HCT116 (cell line): ENCODE data around the gene TM4SF4. TPM values are rescaled to one million over a fixed set of nuclear protein-coding genes. Genes with fewer than 3 reads are reported as not detected.
A peak's percentile ranks its signal among the peaks of the same experiment; 100 is the strongest.

ENCODE experiments used
- ATAC-seq: fragments of 200-7000 bp; cut with Tn5 transposase; 2 replicates; pipeline ENCODE4 v1.9.1; 2020; ENCODE audit warnings: mild to moderate bottlenecking, moderate library complexity
- BruUV-seq: library from RNA; stranded (reverse); fragments of 400-500 nt; replicated peaks from 2 replicates; lab custom pipeline; 2021; lab: Mats Ljungman, UMichigan
- CTCF ChIA-PET: fragments of 300-600 bp; sonication (Branson Sonifier 250); formaldehyde crosslinking; loops from one replicate; lab custom pipeline; 2021; ENCODE audit warnings: antibody characterized with exemption; lab: Charles Lee
- POLR2A ChIA-PET: fragments of 300-600, 350-600 bp; sonication (Branson Sonifier 250); formaldehyde crosslinking; loops from one replicate; lab custom pipeline; 2021; ENCODE audit warnings: antibody characterized with exemption; lab: Charles Lee
- RAD21 ChIA-PET, 2 experiments: fragments of 300-600 bp; sonication (Branson Sonifier 250); formaldehyde crosslinking; loops; one replicate each; lab custom pipeline; 2023; ENCODE audit warnings: low total read pairs in 2 of 2; ENCODE audit not compliant: uncharacterized antibody in 2 of 2, unreplicated experiment in 2 of 2, low non-redundant PET in 1 of 2; lab: Charles Lee
- DNase-seq: peaks from one replicate; pipeline ENCODE4 v3.0.0-alpha.2; 2010; ENCODE audit warnings: low read depth, low spot score
- H2AFZ ChIP-seq: fragments of 200-600 bp; shearing (Covaris generic), sonication (generic); 2 replicates; pipeline ENCODE4 v1.6.1; 2017; ENCODE audit warnings: low read depth, mixed run types, mixed read lengths, antibody characterized with exemption, low read length; ENCODE audit not compliant: poor library complexity, severe bottlenecking
- H3K27ac ChIP-seq: 2 replicates; pipeline ENCODE4 v1.5.1; 2012; ENCODE audit warnings: low read depth, low read length
- H3K27me3 ChIP-seq: fragments of 200-600 bp; sonication (generic); 2 replicates; pipeline ENCODE4 v1.6.1; 2016; ENCODE audit warnings: mixed run types, low read length, mixed read lengths; ENCODE audit not compliant: insufficient read depth
- H3K36me3 ChIP-seq, 2 experiments: fragments of 200-500 bp in 1 of 2; fragments of 200-600 bp in 1 of 2; sonication (Bioruptor generic) in 1 of 2; sonication (generic) in 1 of 2; 2 replicates each; pipeline versions ENCODE4 v1.5.1 to v1.6.1; 2014 to 2016; ENCODE audit warnings: low read length in 2 of 2, inconsistent platforms in 1 of 2, mixed read lengths in 1 of 2, mixed run types in 1 of 2; ENCODE audit not compliant: insufficient read depth in 2 of 2, control insufficient read depth in 1 of 2
- H3K4me1 ChIP-seq, 2 experiments: fragments of 200-600 bp in 1 of 2; sonication (generic) in 1 of 2; 2 replicates each; pipeline versions ENCODE4 v1.5.1 to v1.6.1; 2012 to 2017; ENCODE audit warnings: low read length in 2 of 2, inconsistent platforms in 1 of 2, mild to moderate bottlenecking in 1 of 2, mixed read lengths in 1 of 2, mixed run types in 1 of 2, moderate library complexity in 1 of 2; ENCODE audit not compliant: insufficient read depth in 2 of 2, control insufficient read depth in 1 of 2
- H3K4me2 ChIP-seq: fragments of 200-600 bp; sonication (generic); 2 replicates; pipeline ENCODE4 v1.6.1; 2017; ENCODE audit warnings: mixed run types, low read length, mixed read lengths
- H3K4me3 ChIP-seq, 2 experiments: fragments of 200-600 bp in 1 of 2; sonication (generic) in 1 of 2; replicated peaks in 1 of 2; 2 replicates each; pipeline ENCODE4 v1.5.1; 2011 to 2016; ENCODE audit warnings: low read length in 2 of 2, control low read depth in 1 of 2, low read depth in 1 of 2, mild to moderate bottlenecking in 1 of 2, mixed read lengths in 1 of 2, mixed run types in 1 of 2
- H3K79me2 ChIP-seq: fragments of 200-600 bp; sonication (generic); 2 replicates; pipeline ENCODE4 v1.6.1; 2017; ENCODE audit warnings: mild to moderate bottlenecking, mixed run types, low read length, moderate library complexity, mixed read lengths; ENCODE audit not compliant: insufficient read depth
- H3K9ac ChIP-seq: fragments of 200-600 bp; sonication (generic); 2 replicates; pipeline ENCODE4 v1.6.1; 2016; ENCODE audit warnings: low read length, mixed read lengths
- H3K9me2 ChIP-seq: fragments of 200-600 bp; sonication (generic), shearing (Covaris generic); 2 replicates; pipeline ENCODE4 v1.6.1; 2017; ENCODE audit warnings: mixed run types, mild to moderate bottlenecking, moderate library complexity; ENCODE audit not compliant: insufficient read depth
- H3K9me3 ChIP-seq, 2 experiments: fragments of 200-500 bp in 1 of 2; fragments of 200-600 bp in 1 of 2; sonication (Bioruptor generic) in 1 of 2; sonication (generic) in 1 of 2; 2 replicates each; pipeline ENCODE4 v1.6.1; 2014 to 2017; ENCODE audit warnings: low read length in 2 of 2, mixed read lengths in 2 of 2, inconsistent platforms in 1 of 2, low read depth in 1 of 2, mild to moderate bottlenecking in 1 of 2, mixed run types in 1 of 2, moderate library complexity in 1 of 2; ENCODE audit not compliant: control insufficient read depth in 1 of 2, insufficient read depth in 1 of 2
- H4K20me1 ChIP-seq: fragments of 200-600 bp; sonication (generic), shearing (Covaris generic); 2 replicates; pipeline ENCODE4 v1.6.1; 2017; ENCODE audit warnings: mixed run types, mild to moderate bottlenecking, moderate library complexity; ENCODE audit not compliant: insufficient read depth
- CEBPB ChIP-seq: IDR thresholded peaks from 2 replicates; pipeline ENCODE4 v1.6.1; 2012; ENCODE audit warnings: low read depth
- CTCF ChIP-seq, 3 experiments: fragments of 200-600 bp in 1 of 3; sonication (generic) in 1 of 3; IDR thresholded peaks in 2 of 3; conservative IDR thresholded peaks in 1 of 3; 2 replicates each; pipeline ENCODE4 v1.5.1; 2012 to 2017; ENCODE audit warnings: low read depth in 2 of 3, low read length in 2 of 3, antibody characterized with exemption in 1 of 3, borderline replicate concordance in 1 of 3, control low read depth in 1 of 3, mild to moderate bottlenecking in 1 of 3, mixed read lengths in 1 of 3, mixed run types in 1 of 3, moderate library complexity in 1 of 3; ENCODE audit not compliant: insufficient read depth in 1 of 3
- EGR1 ChIP-seq: IDR thresholded peaks from 2 replicates; pipeline ENCODE4 v1.6.1; 2012; ENCODE audit warnings: low read depth
- ELF1 ChIP-seq: IDR thresholded peaks from 2 replicates; pipeline ENCODE4 v1.6.1; 2012; ENCODE audit warnings: low read depth, borderline replicate concordance
- EZH2phosphoT487 ChIP-seq: fragments of 200-600 bp; IDR thresholded peaks from 2 replicates; pipeline ENCODE4 v1.6.1; 2018; ENCODE audit warnings: antibody characterized with exemption, borderline replicate concordance
- MAX ChIP-seq: IDR thresholded peaks from 2 replicates; pipeline ENCODE4 v1.6.1; 2012
- POLR2A ChIP-seq: IDR thresholded peaks from 2 replicates; pipeline ENCODE4 v1.7.0; 2011; ENCODE audit warnings: borderline replicate concordance; ENCODE audit not compliant: insufficient read depth, insufficient read length; ENCODE audit errors: extremely low read depth
- ZFX ChIP-seq: fragments of 450-650 bp; IDR thresholded peaks from 2 replicates; pipeline ENCODE4 v1.6.1; 2017
- ZNF274 ChIP-seq: fragments of 200-500 bp; sonication (Bioruptor generic); IDR thresholded peaks from 2 replicates; pipeline ENCODE4 v1.6.1; 2014; ENCODE audit warnings: mild to moderate bottlenecking, low read depth, low read length, inconsistent platforms
- intact Hi-C: fragments of 100-400 bp; cut with micrococcal nuclease; formaldehyde crosslinking; loops from 2 replicates; pipeline ENCODE4 v1.10.0; 2022
- total RNA-seq: library from RNA; stranded (reverse); gene quantifications from one replicate; pipeline ENCODE4 v1.2.1, GENCODE V29; 2021; ENCODE audit not compliant: unreplicated experiment

The TM4SF4 gene
- total RNA-seq, 1 experiment from 2014 or later, result 0.91 TPM

GRCh38 chr3:149476225-149476624 lies 1.7 kb downstream of the TM4SF4 start:
- no peak overlapping the region for H3K9ac ChIP-seq
- intact Hi-C loops, result no loop called here
- H3K79me2 ChIP-seq, result no peaks in the 10 kb centered on the region
- no peaks in the 10 kb centered on the region for H4K20me1 ChIP-seq
- POLR2A ChIA-PET, result no interaction called here
- H3K4me3 ChIP-seq, result no peak overlapping the region
- no peaks in the 10 kb centered on the region for H3K9me3 ChIP-seq
- RAD21 ChIA-PET, result no interaction called here
- ATAC-seq (no peak), DNase-seq (no peak)
- no TSS peak for BruUV-seq
- no peaks in the 10 kb centered on the region for H3K36me3 ChIP-seq
- TF ChIP-seq CEBPB (no peak), ZFX (no peak), EZH2phosphoT487 (no peak), ELF1 (no peak), POLR2A (no peak), CTCF (IDR thresholded peaks at IDR 0.05 in 2 of 3, conservative IDR thresholded peaks at IDR 0.05 in 1 of 3; ENCODE audit: borderline replicate concordance in 1 of 3, insufficient read depth in 1 of 3, low read depth in 2 of 3, low read length in 2 of 3) (no peak)
- TF ChIP-seq, all 23 proteins: peak for 0
- H3K9me2 ChIP-seq, result no peaks in the 10 kb centered on the region
- no peak overlapping the region for H3K27ac ChIP-seq
- peaks cover 3 to 30% of the 10 kb centered on the region in 2 experiments; a peak in 3 of 4 replicates for H3K4me1 ChIP-seq
- H3K27me3 ChIP-seq, result no peaks in the 10 kb centered on the region
- CTCF ChIA-PET, result no interaction called here
- H2AFZ ChIP-seq, result no peak overlapping the region
- H3K4me2 ChIP-seq, result no peak overlapping the region

GRCh38 chr3:149479621-149480325 lies 5.3 kb downstream of the TM4SF4 start:
- H3K79me2 ChIP-seq, result no peaks in the 10 kb centered on the region
- intact Hi-C loops, result loop anchor here (1.0 to 5.0 kb wide), 5 partner anchors 86 to 522 kb away; no protein-coding TSS in a partner anchor
- no peak for TF ChIP-seq CTCF (IDR thresholded peaks at IDR 0.05 in 2 of 3, conservative IDR thresholded peaks at IDR 0.05 in 1 of 3; ENCODE audit: borderline replicate concordance in 1 of 3, insufficient read depth in 1 of 3, low read depth in 2 of 3, low read length in 2 of 3)
- no peak for TF ChIP-seq ZNF274
- no peak for TF ChIP-seq EGR1
- TF ChIP-seq ELF1, result no peak
- TF ChIP-seq MAX, result no peak
- ChIA-PET POLR2A (no interaction called here), RAD21 (interaction anchor here (0.6 to 1.0 kb wide), 2 partner anchors 358 to 524 kb away, joined by 3 to 4 read pairs; no protein-coding TSS in a partner anchor), CTCF (interaction anchor here (0.9 to 2.3 kb wide), 6 partner anchors 9 to 524 kb away, joined by 3 to 10 read pairs (median 4); no protein-coding TSS in a partner anchor)
- H3K27ac ChIP-seq, result no peak overlapping the region
- H3K9me2 ChIP-seq, result no peaks in the 10 kb centered on the region
- no TSS peak for BruUV-seq
- no peaks in the 10 kb centered on the region for H3K36me3 ChIP-seq
- H3K9ac ChIP-seq, result no peak overlapping the region
- H3K4me3 ChIP-seq, result no peak overlapping the region
- no peak overlapping the region; the same call in 1 of the 2 replicates for H3K4me2 ChIP-seq
- DNase-seq (no peak), ATAC-seq (no peak)
- peaks cover 0 to 6% of the 10 kb centered on the region in 2 experiments; a peak in 3 of 4 replicates for H3K4me1 ChIP-seq
- H3K9me3 ChIP-seq, result no peaks in the 10 kb centered on the region
- peak overlapping the region; percentile 91 for H2AFZ ChIP-seq
- no peaks in the 10 kb centered on the region for H4K20me1 ChIP-seq
- H3K27me3 ChIP-seq, result no peaks in the 10 kb centered on the region
